Fibroblast of lung (primary cell): ENCODE data around the gene MROH9. TPM values are rescaled to one million over a fixed set of nuclear protein-coding genes. Genes with fewer than 3 reads are reported as not detected.
A peak's percentile ranks its signal among the peaks of the same experiment; 100 is the strongest.

Experiments
- DNase-seq, 2 donors: peaks; one replicate each; pipeline versions ENCODE4 v3.0.0 to v3.0.0-alpha.2; 2010; ENCODE audit warnings: low read depth in 2 of 2
- H2AFZ ChIP-seq: 2 replicates; pipeline ENCODE4 v1.5.1; 2012; ENCODE audit warnings: low read length, control low read depth, inconsistent platforms
- H3K27ac ChIP-seq: 2 replicates; pipeline ENCODE4 v1.5.1; 2011; ENCODE audit warnings: low read length, control low read depth; ENCODE audit not compliant: insufficient read depth
- H3K27me3 ChIP-seq: 2 replicates; pipeline ENCODE4 v1.5.1; 2011; ENCODE audit warnings: mild to moderate bottlenecking, low read length; ENCODE audit not compliant: control insufficient read depth, insufficient read depth
- H3K36me3 ChIP-seq: 2 replicates; pipeline ENCODE4 v1.5.1; 2011; ENCODE audit warnings: low read length; ENCODE audit not compliant: control insufficient read depth, insufficient read depth
- H3K4me1 ChIP-seq: 2 replicates; pipeline ENCODE4 v1.5.1; 2011; ENCODE audit warnings: low read length; ENCODE audit not compliant: control insufficient read depth, insufficient read depth; ENCODE audit errors: extremely low read depth
- H3K4me2 ChIP-seq: 2 replicates; pipeline ENCODE4 v1.5.1; 2011; ENCODE audit warnings: low read length, control low read depth; ENCODE audit not compliant: insufficient read depth; ENCODE audit errors: extremely low read depth
- H3K4me3 ChIP-seq, 4 experiments: fragments of 200-600 bp in 1 of 4; sonication (generic) in 1 of 4; replicated peaks in 1 of 4; 2 replicates each; pipeline ENCODE4 v1.5.1; 2011 to 2016; ENCODE audit warnings: low read length in 4 of 4, low read depth in 3 of 4, mild to moderate bottlenecking in 3 of 4, control low read depth in 2 of 4, inconsistent platforms in 1 of 4, mixed read lengths in 1 of 4; ENCODE audit not compliant: insufficient read depth in 1 of 4; ENCODE audit errors: control extremely low read depth in 1 of 4
- H3K79me2 ChIP-seq: 2 replicates; pipeline ENCODE4 v1.5.1; 2012; ENCODE audit warnings: mild to moderate bottlenecking, low read length, inconsistent platforms; ENCODE audit not compliant: control insufficient read depth, insufficient read depth
- H3K9ac ChIP-seq: 2 replicates; pipeline ENCODE4 v1.5.1; 2011; ENCODE audit warnings: mild to moderate bottlenecking, low read length, control low read depth; ENCODE audit not compliant: insufficient read depth
- H3K9me3 ChIP-seq: 2 replicates; pipeline ENCODE4 v1.5.1; 2012; ENCODE audit warnings: low read depth, low read length; ENCODE audit not compliant: control insufficient read depth, insufficient read depth
- H4K20me1 ChIP-seq: 2 replicates; pipeline ENCODE4 v1.5.1; 2011; ENCODE audit warnings: low read length; ENCODE audit not compliant: control insufficient read depth, insufficient read depth; ENCODE audit errors: extremely low read depth
- CTCF ChIP-seq, 2 donors: IDR thresholded peaks in 1 of 2; conservative IDR thresholded peaks in 1 of 2; 1 replicate in 1 of 2; 2 replicates in 1 of 2; pipeline ENCODE4 v1.5.1; 2011 to 2012; ENCODE audit warnings: low read length in 2 of 2, control low read depth in 1 of 2, inconsistent platforms in 1 of 2, low read depth in 1 of 2, mild to moderate bottlenecking in 1 of 2
- EZH2 ChIP-seq: IDR thresholded peaks from 2 replicates; pipeline ENCODE4 v1.5.1; 2012; ENCODE audit warnings: low read length, control low read depth, mild to moderate bottlenecking; ENCODE audit errors: missing control alignments
- polyA plus RNA-seq, 2 donors: library from polyadenylated mRNA; depleted of rRNA in 1 of 2; stranded (reverse) in 1 of 2; unstranded in 1 of 2; fragments of >200 nt; gene quantifications; 2 replicates each; pipeline ENCODE4 v1.2.1, GENCODE V29; 2011 to 2012; ENCODE audit warnings: missing spikeins in 1 of 2
- total RNA-seq: library from RNA; depleted of rRNA; stranded (reverse); fragments of >200 nt; gene quantifications from 2 replicates; pipeline ENCODE4 v1.2.1, GENCODE V29; 2014

MROH9 gene
- total and polyA plus RNA-seq, 2 donors (not counting 1 experiment from before 2014, with no cell fraction given), result 0.15 TPM; not detected in 1

- no peaks in the 10 kb centered on the region for H3K9me3 ChIP-seq
- H3K36me3 ChIP-seq, result no peaks in the 10 kb centered on the region
- no peaks in the 10 kb centered on the region for H3K4me1 ChIP-seq
- no peak overlapping the region for H2AFZ ChIP-seq
- no peaks in the 10 kb centered on the region for H3K27me3 ChIP-seq
- TF ChIP-seq CTCF (conservative IDR thresholded peaks at IDR 0.05 in 1 of 2, IDR thresholded peaks at IDR 0.05 in 1 of 2; ENCODE audit: low read depth in 1 of 2, low read length in 2 of 2) (no peak), EZH2 (no peak)
- no peak overlapping the region for H3K9ac ChIP-seq
- no peak overlapping the region for H3K4me3 ChIP-seq
- H3K27ac ChIP-seq, result no peak overlapping the region
- DNase-seq, result no peak
- no peaks in the 10 kb centered on the region for H3K79me2 ChIP-seq
- no peak overlapping the region for H3K4me2 ChIP-seq
- no peaks in the 10 kb centered on the region for H4K20me1 ChIP-seq
These were observed 47.6 kb upstream of the MROH9 start for GRCh38 chr1:170887726-170888125.

GRCh38 chr1:170891872-170892271 lies 43.5 kb upstream of the MROH9 start:
- TF ChIP-seq CTCF (conservative IDR thresholded peaks at IDR 0.05 in 1 of 2, IDR thresholded peaks at IDR 0.05 in 1 of 2; ENCODE audit: low read depth in 1 of 2, low read length in 2 of 2) (no peak), EZH2 (no peak)
- Histone ChIP-seq H3K4me1 (peaks cover 6% of the 10 kb centered on the region), H2AFZ (no peak overlapping the region), H3K27me3 (no peaks in the 10 kb centered on the region), H3K4me2 (no peak overlapping the region), H4K20me1 (no peaks in the 10 kb centered on the region), H3K79me2 (no peaks in the 10 kb centered on the region), H3K9ac (no peak overlapping the region), H3K4me3 (no peak overlapping the region), H3K36me3 (no peaks in the 10 kb centered on the region), H3K9me3 (no peaks in the 10 kb centered on the region), H3K27ac (no peak overlapping the region)
- no peak for DNase-seq

GRCh38 chr1:170893655-170894297 lies 41.6 kb upstream of the MROH9 start:
- Histone ChIP-seq H3K9me3 (no peaks in the 10 kb centered on the region), H3K27me3 (no peaks in the 10 kb centered on the region), H3K4me2 (peak overlapping the region; percentile 42), H3K4me1 (peaks cover 6% of the 10 kb centered on the region), H3K4me3 (no peak overlapping the region), H3K9ac (no peak overlapping the region), H3K27ac (no peak overlapping the region), H3K36me3 (no peaks in the 10 kb centered on the region), H4K20me1 (no peaks in the 10 kb centered on the region), H3K79me2 (no peaks in the 10 kb centered on the region), H2AFZ (no peak overlapping the region)
- no peak for TF ChIP-seq EZH2
- TF ChIP-seq CTCF (conservative IDR thresholded peaks at IDR 0.05 in 1 of 2, IDR thresholded peaks at IDR 0.05 in 1 of 2; ENCODE audit: low read depth in 1 of 2, low read length in 2 of 2), result no peak
- no peak for DNase-seq
